Skeletal muscle cell (primary cell): ENCODE measurements around the gene TENT4A.

Experiments used
- DNase-seq: peaks from one replicate; pipeline ENCODE4 v3.0.0-alpha.2; 2010; ENCODE audit warnings: low read depth
- H3K4me3 ChIP-seq: 2 replicates; pipeline ENCODE4 v1.5.1; 2011; ENCODE audit warnings: low read depth, mild to moderate bottlenecking, control low read depth, low read length, moderate library complexity

The TENT4A gene

DNA sequence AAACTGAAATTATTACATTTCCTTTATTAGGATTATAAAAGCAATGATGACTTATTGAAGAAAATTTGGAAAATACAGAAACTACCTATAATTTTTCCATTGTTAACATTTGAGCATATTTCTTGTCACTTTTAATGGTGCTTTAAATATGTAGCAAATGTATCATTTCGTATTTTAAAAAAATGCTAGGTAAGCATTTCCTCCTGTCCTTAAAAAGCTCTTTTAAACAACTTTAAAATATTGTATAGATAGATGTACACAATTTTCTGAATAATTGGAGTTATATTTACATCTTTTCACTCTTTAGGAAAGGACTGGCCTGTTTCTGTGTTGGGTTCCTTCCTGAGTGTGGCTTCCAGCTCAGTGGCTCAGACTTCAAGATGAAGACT, 15.6 kb downstream of the TENT4A start:
- DNase-seq = no peak
- H3K4me3 ChIP-seq = no peak overlapping the region

DNA sequence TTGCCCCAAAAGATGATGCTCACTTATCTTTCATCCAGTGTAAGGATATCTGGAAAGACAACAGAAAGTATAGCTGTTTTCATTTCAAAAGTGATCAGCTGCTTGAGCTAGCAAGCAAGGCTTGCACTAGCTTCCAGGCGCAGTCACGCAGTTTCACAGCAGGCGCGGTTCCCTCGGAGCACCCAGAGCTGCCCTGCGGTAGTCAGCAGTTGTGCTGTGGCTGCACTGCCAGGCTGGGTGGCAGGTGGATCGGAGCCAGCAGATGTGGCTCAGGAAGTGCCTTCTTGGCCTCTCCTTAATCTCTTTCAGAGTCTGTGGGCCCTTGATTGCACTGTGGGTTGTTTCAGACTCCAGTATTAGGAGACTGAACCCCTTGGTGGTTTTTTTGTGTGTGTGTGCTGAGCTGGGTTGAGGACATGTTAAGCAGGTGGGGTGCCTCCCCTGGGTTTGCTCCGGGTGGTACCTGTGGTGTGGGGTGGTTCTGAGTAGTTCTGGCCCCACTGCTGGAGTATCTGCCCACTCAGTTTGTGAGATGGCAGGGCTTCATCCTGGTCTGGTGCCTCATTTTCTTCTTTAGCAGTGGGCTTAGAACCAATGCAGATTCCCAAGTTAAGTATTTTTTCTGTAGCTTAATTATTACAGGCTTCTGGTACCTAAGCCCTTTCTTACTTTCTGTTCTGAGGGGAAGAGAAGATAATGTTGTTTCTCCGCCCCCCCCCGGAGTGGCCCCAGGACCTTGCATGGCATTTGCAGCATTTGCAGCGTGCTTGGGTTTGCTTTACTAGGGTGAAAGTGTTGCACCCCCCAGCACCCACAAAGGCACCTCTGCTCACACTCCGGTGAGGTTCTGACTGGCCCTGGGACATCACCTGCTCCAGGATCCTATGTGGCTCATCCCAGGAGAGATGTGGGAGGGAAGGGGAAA, 16.4 kb downstream of the TENT4A start:
- no peak overlapping the region for H3K4me3 ChIP-seq
- DNase-seq = no peak

DNA sequence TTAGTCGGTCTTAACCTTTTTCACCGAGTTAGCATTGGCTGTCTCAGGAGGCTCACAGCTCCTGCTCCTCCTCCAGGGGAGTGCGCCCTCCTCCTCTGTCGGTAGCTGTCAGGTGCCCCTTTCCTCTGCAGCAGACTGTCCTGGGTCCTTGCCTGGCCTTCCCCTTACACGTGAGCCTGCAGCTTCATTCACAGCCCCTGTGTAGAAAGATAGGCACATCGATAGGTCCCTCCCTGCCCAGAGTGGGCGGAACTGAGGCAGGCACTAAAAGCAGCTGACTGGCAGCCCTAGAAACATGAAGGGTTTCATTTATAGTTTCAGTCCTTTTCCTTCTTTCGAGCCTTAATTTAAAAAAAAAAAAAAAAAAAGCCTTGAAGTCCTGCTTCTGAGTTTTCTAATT, 17.2 kb downstream of the TENT4A start:
- H3K4me3 ChIP-seq = no peak overlapping the region
- no peak for DNase-seq

DNA sequence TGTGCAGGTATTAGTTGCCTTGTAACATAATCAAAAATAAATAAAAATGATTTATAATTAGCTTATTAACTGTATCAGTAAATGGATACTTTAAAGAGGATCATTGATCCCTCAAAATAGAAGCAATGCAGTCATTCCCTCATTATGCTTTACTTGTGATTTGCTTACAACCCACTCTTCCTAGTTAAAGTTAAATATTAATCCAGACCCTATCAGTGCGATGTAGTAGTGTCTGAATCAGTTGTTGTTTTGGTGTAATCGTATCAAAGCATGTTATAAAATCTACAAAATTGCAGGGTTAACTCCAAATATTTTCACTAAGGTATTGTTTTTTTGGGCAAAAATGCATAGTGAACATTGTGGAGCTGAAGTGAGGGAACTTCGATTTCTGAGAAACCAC, 17.6 kb downstream of the TENT4A start:
- DNase-seq = no peak
- no peak overlapping the region for H3K4me3 ChIP-seq

DNA sequence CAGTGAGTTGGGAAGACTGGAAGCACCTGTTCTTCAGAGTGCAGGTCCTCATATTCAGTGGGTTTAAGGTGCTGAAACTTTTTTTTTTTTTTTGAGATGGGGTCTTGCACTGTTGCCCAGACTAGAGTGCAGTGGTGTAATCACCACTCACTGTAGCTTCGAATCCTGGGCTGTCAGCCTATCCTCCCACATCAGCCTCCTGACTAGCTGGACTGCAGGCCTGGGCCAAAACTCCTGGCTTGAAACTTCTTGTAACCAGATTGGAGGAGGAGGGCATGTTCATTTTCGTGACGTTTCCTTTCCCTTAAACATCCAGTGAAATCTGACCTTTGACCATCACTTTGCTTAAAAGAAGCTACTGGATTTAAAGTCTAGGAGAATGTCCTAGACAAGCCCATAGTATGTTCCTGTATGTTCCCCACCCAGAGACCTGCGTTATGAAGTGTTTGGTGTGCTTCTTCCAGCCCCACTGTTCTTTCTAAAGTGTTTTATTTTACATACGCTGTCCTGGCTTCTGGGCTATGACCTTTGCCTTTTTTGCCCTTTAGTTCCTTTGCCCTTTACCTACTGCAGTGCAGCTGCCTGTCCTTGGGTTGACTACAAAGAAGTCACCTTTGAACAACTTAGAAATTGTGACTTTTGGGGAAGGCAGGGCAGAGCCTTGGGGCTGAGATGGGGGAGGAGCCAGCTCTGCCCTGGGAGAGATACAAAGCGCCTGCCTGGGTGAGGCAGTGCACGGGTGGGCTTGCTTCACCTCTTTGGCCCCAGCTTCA, 18.4 kb downstream of the TENT4A start:
- no peak overlapping the region for H3K4me3 ChIP-seq
- DNase-seq = no peak

DNA sequence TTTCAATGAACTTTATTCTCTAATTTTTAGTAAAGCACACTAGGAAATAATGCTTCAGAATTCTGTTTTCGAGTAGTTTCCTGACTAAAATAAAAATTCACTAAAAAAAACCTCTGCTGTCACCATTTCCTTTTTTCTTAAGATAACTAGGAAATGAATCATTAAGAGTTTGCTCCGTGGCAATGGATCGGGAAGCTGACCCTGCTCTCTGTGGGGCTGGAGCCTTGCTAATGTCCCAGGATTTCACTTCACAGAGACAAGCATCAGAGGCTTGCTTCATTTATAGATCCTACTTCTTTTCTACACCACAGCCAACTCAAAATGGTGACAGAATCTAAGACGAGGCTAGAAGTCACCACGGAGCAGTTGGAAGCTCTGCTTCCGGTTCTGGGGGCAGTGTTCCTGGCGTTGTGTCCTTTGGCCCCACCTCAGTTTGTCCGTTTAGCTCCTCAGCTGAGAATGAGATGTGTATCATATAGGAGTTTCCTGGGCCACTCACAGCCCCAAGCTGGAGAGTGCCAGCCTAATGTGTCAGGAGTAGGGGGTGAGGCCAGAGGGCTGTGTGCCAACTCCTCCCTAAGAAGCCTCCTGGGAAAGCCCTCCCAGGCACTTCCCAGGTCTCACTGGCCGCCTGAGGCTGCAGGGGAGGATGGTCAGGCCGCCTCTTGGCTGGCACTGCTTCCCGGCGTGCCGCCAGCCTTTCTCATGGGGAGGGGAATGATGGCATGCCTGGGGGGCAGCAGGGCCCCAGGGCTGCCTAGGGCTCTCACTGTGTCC, 19.6 kb downstream of the TENT4A start:
- DNase-seq = peak; percentile 48
- peak overlapping the region; percentile 4 for H3K4me3 ChIP-seq

DNA sequence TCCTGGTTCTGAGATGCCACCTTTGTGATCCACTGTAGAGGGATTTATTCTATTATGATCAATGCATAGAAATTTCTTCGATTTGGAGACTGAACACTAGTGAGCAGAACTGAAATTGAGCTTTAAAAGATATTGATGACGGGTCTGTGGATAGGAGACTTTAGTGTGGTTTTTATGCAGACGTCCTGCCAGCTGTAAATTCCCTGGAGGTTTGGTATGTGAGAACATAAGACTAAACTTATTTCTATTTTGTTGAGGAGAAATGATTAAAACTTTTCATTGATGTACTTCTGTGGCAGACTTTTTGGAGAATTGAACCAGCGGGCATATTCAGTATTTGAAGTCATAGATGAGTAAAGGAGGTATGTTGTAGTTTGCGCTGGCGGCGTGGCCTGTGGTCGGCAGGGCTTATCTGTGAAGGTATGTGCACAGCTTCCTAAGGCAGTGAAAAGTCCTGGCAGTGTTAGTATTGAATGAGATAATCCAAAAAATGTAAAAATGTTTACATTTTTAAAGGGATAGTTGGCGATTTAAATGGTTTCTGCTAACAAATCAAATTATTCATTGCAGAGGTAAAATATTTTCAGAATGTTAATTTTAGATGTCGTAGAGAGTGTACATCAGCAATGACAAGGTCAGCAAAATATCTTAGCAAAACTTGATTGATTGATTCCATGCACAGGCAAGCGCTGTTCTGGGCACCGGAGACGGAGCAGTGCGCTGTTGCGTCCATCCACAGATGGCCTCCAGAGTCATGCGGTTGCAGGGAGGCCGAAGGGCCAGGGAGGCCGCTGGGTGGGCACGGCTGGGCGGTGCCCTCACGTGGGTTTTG, 20.4 kb downstream of the TENT4A start:
- H3K4me3 ChIP-seq = no peak overlapping the region
- no peak for DNase-seq

DNA sequence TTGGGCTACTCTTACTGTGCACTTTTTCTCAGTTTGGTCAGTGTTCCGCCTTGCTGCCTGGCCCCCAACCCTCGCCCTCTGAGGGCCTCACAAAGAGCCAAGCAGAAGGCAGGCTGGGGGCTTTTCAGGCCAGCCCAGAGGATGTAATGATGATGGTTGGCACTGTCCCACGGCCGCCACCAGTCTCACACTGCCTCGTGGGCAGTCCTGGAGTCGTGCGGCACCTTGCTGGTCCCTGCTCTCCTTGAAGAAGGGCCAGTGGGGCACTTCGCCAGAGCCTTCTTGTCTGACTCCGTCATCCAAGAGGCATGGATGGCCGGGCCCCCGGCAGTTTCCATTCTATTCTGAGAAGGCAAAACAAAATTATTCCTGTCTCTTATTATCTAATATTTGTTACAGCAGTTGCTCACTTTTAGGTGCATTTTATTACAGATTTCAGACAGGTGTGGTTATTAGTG, 21.0 kb downstream of the TENT4A start:
- no peak for DNase-seq
- H3K4me3 ChIP-seq = no peak overlapping the region

DNA sequence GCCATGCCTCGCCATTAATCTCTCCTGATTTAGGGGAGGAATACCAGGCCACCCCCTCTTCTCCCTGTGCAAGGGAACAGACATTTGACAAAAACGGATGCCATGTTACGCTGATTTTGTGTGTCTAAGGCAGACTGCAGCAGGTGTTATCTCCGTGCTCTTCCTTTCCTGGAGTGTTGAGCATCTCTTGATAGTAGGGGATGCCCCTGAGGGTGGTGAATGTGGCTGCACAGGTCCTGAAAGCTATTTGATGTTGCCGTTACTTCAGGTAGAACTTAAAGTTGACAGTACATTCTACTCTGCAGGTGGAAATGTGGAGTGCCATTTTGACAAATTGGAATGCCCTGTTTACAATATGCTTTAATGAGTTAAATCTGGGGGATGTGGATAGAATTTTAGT, 21.5 kb downstream of the TENT4A start:
- no peak overlapping the region for H3K4me3 ChIP-seq
- no peak for DNase-seq

DNA sequence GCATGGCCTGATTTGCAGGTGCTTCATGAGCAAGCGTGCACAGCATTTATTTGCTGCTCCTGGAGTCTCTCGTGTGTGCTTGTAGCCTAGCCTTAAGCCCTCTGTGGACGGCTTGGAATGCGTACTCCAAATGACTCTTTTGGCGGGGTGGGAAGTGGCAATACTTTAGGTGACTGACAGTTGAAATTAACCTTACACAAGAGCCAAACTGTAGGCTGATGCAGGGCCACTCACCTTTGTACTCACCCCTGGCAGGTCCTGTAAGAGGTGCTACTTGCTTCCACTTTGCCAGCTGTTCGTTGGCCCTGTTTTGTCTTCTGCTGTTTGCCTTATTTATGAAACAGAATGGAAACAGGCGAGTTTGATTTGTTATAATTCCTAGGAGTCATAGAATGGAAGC, 22.9 kb downstream of the TENT4A start:
- DNase-seq = no peak
- H3K4me3 ChIP-seq = no peak overlapping the region

DNA sequence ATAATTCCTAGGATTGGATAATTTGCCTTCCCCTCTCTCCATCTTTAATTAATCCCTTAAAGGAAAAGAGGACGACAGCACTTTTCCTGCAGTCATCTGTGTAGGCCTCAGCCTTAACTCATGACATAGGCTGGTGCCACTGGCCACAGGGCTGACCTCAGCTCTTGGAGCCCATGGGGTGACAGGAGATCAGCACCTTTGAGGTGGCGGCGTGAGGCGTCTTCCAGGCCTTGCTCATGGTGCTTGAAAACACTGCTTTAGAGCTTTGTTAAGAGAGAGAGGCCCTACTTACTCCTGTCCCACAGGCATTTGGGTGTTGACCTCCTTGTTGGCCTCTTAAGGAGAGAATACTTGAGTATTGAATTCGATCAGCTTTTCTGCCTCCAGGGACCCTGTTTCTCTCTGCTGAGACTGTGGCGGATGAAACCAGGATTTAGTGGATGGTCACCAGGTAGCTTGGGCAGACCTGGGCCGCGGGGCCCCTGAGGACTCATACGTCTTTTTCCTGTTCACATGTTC, 23.4 kb downstream of the TENT4A start:
- no peak overlapping the region for H3K4me3 ChIP-seq
- DNase-seq = no peak

DNA sequence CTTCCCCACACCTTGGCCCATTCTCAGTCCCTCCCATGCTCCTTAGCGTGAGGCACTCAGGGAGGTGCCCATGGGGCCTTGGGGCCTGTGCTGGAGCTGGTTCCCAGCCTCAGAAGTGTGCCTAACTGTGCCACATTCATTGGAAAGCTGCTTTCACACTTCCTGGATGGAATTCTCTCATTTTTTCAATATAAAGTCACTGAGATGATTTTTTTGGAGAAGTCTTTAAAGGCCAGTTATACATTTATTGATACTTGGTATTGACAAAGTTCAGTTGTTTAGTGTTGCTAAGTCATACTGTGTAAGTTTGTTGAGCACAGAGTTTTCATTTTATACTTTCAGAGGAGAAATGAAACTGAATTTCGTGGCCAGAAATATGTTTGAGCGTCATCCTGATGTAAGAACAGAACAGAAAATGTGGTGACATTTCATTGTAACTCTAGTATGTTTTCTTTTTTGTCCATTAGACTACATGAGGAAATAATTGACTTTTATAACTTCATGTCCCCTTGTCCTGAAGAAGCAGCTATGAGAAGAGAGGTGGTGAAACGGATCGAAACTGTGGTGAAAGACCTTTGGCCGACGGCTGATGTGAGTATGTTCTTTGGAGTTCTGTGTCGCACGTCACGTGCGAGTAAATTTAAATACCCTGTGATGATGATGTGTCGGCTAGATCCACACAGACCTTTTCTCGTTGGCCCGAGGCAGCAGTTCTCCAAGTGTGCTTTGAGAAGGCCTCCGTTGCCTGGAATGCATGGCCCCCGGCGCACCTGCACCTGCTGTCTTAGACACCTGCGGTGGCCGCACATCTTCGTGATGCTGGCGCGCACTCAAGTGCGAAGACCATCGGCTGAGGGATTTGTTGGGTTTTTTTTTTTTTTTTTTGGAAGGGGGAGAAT, 24.1 kb downstream of the TENT4A start:
- DNase-seq = no peak
- no peak overlapping the region for H3K4me3 ChIP-seq

DNA sequence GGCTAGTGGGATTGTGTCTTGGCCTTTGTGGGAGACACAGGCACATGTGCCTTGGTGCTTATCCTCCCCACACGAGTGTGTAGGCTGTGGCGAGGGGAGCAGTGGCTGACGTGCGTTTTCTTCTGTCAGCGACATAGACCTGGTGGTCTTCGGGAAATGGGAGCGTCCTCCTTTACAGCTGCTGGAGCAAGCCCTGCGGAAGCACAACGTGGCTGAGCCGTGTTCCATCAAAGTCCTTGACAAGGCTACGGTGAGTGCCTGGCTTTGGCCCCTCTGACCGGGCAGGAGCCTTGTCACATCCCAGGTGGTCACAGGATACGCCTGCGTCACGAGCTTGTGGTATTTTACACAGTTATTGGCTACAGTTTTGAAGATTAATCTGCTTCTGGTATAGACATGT, 26.4 kb downstream of the TENT4A start:
- no peak for DNase-seq
- no peak overlapping the region for H3K4me3 ChIP-seq

DNA sequence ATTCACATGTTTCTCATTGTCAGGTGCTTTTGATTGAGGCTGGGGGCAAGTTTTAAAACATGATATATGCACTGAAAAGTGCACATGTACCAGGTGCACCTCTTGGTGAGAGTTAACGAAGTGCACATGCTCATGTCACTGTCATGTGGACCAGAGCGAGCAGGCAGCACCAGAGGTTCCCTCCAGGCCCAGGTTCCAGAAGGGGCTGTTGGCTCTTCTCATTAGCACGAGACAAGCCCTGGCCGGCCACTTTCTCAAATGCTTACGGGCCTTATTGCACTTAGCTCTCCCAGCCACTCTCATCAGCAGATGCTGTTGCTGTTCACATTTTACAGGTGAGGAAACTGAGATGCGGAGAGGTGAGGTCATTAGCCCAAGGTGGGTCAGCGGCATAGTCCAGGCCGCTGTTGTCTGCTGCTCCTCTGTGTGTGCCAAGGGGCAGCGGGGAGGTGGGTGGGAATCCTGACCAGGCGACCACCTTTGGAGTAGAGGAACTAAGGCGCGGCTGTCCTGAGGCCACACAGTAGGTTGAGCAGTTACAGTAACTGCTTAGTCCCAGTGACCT, 27.4 kb downstream of the TENT4A start:
- no peak for DNase-seq
- no peak overlapping the region for H3K4me3 ChIP-seq

DNA sequence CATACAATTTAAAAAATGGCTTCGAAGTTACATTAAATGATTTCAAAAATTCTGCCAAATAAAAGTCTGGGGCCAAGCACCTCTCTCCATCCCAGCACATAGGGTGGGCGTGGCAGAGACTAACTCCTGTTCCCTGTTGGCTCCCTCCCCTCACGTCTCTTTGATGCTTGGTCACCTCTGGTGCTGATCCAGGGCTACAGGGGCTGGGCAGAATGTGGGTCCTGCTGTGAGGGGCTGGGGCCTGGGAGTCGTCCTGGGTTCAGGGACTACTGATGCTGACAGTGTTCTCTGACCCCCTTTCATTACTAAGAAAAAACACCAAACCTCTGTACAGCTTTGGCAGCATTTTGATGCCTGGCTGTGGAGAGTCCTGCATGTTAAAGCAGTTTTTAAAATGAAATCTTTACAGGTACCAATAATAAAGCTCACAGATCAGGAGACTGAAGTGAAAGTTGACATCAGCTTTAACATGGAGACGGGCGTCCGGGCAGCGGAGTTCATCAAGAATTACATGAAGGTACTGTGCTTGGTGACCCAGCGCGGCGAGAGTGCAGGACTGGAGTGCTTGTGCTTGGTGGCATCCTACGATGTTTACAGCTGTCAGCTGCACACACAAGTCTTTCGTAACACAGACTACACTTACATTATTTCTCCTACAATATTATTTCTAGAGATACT, 29.0 kb downstream of the TENT4A start:
- H3K4me3 ChIP-seq = no peak overlapping the region
- DNase-seq = no peak

DNA sequence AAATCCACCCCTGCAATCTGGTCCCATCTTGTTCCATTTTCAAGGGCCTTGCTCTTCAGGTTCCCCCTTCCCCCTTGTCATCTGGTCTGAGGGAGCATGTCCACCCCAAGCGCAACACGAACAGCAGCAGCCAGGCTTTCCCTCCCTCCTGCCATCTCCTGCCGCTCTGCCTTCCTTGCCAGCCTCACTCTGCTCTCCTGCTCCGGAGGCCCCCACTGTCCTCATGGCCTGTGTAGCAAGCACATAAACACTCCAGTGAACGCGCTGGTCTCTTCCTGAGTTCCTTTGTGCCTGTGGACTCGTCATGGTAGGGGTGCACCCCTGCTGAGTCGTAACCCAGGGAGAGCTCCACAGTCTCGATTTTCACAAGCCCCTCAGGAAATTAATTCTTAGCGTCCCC, 29.9 kb downstream of the TENT4A start:
- no peak for DNase-seq
- H3K4me3 ChIP-seq = no peak overlapping the region
